ENCODE data around the gene APOL1.

The APOL1 gene

DNA sequence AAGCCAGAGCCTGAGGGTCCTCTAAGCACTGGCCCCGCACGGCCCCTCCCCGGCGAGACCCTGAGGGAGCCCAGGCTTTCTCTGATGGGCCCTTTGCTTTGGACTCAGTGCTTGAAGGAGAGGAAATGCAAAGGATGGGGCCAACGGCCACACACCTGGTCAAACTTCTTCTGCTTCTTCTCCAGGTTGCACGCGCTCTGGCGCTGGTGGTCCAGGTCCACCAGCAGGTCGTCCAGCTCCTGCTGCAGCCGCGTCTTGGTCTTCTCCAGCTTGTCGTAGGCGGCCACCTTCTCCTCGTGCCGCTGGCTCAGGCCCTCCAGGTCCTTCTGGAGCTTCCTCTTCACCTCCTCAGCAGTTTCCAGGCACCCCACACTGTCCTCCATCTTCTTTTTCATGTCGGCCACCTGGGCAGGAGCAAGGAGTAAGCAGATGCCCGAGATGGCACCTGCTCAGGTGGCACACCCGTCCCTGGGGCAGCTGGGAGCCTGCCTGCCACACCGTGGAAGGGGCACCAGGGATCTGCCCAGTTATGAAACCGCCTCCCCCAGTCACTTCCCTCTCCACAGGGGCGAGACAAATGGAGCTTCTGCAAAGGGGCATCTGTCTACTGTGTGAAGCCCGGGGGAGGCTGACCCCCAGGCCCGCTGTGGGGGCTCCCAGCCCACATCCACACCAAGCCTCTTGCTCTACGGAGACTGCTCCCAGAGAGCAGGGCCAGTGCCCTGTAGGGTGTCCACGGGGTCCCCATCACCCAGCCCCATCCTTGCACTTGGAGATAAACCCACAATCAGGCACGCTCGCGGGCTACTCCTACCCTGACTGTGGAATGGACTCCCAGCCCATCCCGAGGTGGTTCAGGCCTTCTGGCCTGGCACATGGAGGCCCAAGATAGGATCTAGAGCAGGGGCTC, 39.2 kb downstream of the APOL1 start:
- Histone ChIP-seq H3K27me3 (ENCODE audit: control insufficient read depth, insufficient read depth, low read length, poor library complexity, severe bottlenecking) (no peaks in the 10 kb centered on the region), H3K36me3 (ENCODE audit: control insufficient read depth, insufficient read depth, low read length) (peaks cover 75% of the 10 kb centered on the region), H3K4me1 (ENCODE audit: control insufficient read depth, insufficient read depth, low read length) (no peaks in the 10 kb centered on the region), H3K9me3 (ENCODE audit: control insufficient read depth, low read length) (no peaks in the 10 kb centered on the region), H3K27ac (ENCODE audit: insufficient read depth, low read depth, low read length, poor library complexity, severe bottlenecking) (no peak overlapping the region), H3K4me3 (ENCODE audit: insufficient read depth, low read depth, low read length) (no peak overlapping the region)
- 96 to 97% methylated on average over 29 of the region's 29 CpGs for WGBS, 2 experiments

DNA sequence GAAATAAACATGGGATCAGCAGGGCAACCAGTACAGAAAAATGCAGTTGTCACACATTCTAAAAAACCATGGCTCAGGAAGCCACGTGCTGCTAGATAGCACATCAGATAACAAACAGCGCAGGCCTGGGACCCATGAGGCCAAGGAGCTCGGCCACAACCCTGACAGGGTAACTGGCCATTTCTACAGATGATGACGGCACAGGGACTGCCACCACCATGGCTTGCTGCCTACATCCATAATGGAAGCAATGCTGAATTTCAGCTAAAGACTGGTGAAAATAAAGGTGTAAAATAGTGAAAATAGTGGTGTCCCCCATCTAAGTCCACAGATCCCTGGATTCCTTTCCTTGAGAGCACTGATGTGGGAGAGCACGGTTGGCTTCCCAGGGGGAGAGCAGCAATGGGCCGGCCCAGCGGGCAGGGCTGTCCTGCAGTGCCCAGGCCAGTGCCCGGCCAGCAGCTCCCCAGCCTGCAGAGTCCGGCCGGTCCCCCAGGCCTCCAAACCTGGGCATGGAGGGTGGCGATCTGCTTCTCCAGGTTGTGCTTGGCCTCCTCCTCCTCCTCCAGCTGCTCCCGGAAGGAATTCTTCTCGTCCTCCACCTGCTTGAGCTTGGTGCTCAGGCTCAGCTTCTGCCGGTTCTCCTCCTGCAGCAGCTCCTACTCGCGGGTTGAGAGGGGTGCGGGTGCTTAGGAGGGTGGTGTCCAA, 40.0 kb downstream of the APOL1 start:
- Histone ChIP-seq H3K4me1 (ENCODE audit: control insufficient read depth, insufficient read depth, low read length) (no peaks in the 10 kb centered on the region), H3K9me3 (ENCODE audit: control insufficient read depth, low read length) (no peaks in the 10 kb centered on the region), H3K36me3 (ENCODE audit: control insufficient read depth, insufficient read depth, low read length) (peaks cover 83% of the 10 kb centered on the region), H3K4me3 (ENCODE audit: insufficient read depth, low read depth, low read length) (no peak overlapping the region), H3K27ac (ENCODE audit: insufficient read depth, low read depth, low read length, poor library complexity, severe bottlenecking) (no peak overlapping the region), H3K27me3 (ENCODE audit: control insufficient read depth, insufficient read depth, low read length, poor library complexity, severe bottlenecking) (no peaks in the 10 kb centered on the region)
- 96 to 97% methylated on average over 17 of the region's 17 CpGs for WGBS, 2 experiments

- 95% methylated on average over 26 of the region's 26 CpGs for WGBS, 2 experiments
Measured at GRCh38 chr22:36293606-36294292, 40.8 kb downstream of the APOL1 start.

GRCh38 chr22:36294293-36294620, 41.3 kb downstream of the APOL1 start:
- no peaks in the 10 kb centered on the region for H3K9me3 ChIP-seq (ENCODE audit: control insufficient read depth, low read length)
- peaks cover 84% of the 10 kb centered on the region for H3K36me3 ChIP-seq (ENCODE audit: control insufficient read depth, insufficient read depth, low read length)
- no peak overlapping the region for H3K4me3 ChIP-seq (ENCODE audit: insufficient read depth, low read depth, low read length)
- 94% methylated on average over 7 of the region's 7 CpGs for WGBS, 2 experiments
- no peaks in the 10 kb centered on the region for H3K27me3 ChIP-seq (ENCODE audit: control insufficient read depth, insufficient read depth, low read length, poor library complexity, severe bottlenecking)
- no peak overlapping the region for H3K27ac ChIP-seq (ENCODE audit: insufficient read depth, low read depth, low read length, poor library complexity, severe bottlenecking)
- no peaks in the 10 kb centered on the region for H3K4me1 ChIP-seq (ENCODE audit: control insufficient read depth, insufficient read depth, low read length)

More at GRCh38 chr22:36293606-36294292, 40.8 kb downstream of the APOL1 start:
- no peak overlapping the region for H3K27ac ChIP-seq (ENCODE audit: insufficient read depth, low read depth, low read length, poor library complexity, severe bottlenecking)
- H3K4me3 ChIP-seq (ENCODE audit: insufficient read depth, low read depth, low read length) = no peak overlapping the region
- peaks cover 83% of the 10 kb centered on the region for H3K36me3 ChIP-seq (ENCODE audit: control insufficient read depth, insufficient read depth, low read length)
- no peaks in the 10 kb centered on the region for H3K9me3 ChIP-seq (ENCODE audit: control insufficient read depth, low read length)
- H3K4me1 ChIP-seq (ENCODE audit: control insufficient read depth, insufficient read depth, low read length) = no peaks in the 10 kb centered on the region
- H3K27me3 ChIP-seq (ENCODE audit: control insufficient read depth, insufficient read depth, low read length, poor library complexity, severe bottlenecking) = no peaks in the 10 kb centered on the region

GRCh38 chr22:36294801-36295200, 41.9 kb downstream of the APOL1 start:
- Histone ChIP-seq H3K27ac (ENCODE audit: insufficient read depth, low read depth, low read length, poor library complexity, severe bottlenecking) (no peak overlapping the region), H3K36me3 (ENCODE audit: control insufficient read depth, insufficient read depth, low read length) (peaks cover 84% of the 10 kb centered on the region), H3K4me3 (ENCODE audit: insufficient read depth, low read depth, low read length) (no peak overlapping the region), H3K27me3 (ENCODE audit: control insufficient read depth, insufficient read depth, low read length, poor library complexity, severe bottlenecking) (no peaks in the 10 kb centered on the region), H3K9me3 (ENCODE audit: control insufficient read depth, low read length) (no peaks in the 10 kb centered on the region), H3K4me1 (ENCODE audit: control insufficient read depth, insufficient read depth, low read length) (no peaks in the 10 kb centered on the region)
- WGBS, 2 experiments = 96% methylated on average over 11 of the region's 11 CpGs

- Histone ChIP-seq H3K9me3 (ENCODE audit: control insufficient read depth, low read length) (no peaks in the 10 kb centered on the region), H3K4me3 (ENCODE audit: insufficient read depth, low read depth, low read length) (no peak overlapping the region), H3K27me3 (ENCODE audit: control insufficient read depth, insufficient read depth, low read length, poor library complexity, severe bottlenecking) (no peaks in the 10 kb centered on the region), H3K4me1 (ENCODE audit: control insufficient read depth, insufficient read depth, low read length) (no peaks in the 10 kb centered on the region), H3K36me3 (ENCODE audit: control insufficient read depth, insufficient read depth, low read length) (peaks cover 86% of the 10 kb centered on the region), H3K27ac (ENCODE audit: insufficient read depth, low read depth, low read length, poor library complexity, severe bottlenecking) (no peak overlapping the region)
- WGBS, 2 experiments = 96 to 97% methylated on average over 7 of the region's 7 CpGs
Measured at GRCh38 chr22:36295247-36295646, 42.3 kb downstream of the APOL1 start.

DNA sequence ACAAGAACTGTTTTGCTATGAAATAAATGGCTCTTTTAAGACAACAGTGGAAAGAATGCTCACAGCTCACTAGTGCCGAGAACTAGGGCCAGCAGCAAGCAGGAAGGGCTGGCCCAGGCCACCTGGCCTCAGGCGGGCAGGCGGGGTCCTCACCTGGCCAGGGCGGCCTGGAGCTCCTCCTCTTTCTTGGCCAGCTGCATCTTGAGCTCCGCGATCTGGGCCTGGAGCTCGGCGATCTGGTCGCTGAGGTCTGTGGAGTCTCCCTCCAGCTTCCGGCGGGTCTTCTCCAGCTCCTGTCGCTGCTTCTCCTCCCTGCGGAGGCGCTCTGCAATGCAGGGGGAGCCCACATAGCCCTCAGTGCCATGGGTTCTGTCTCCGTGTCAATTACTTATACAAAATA, 43.8 kb downstream of the APOL1 start:
- Histone ChIP-seq H3K27me3 (ENCODE audit: control insufficient read depth, insufficient read depth, low read length, poor library complexity, severe bottlenecking) (no peaks in the 10 kb centered on the region), H3K4me3 (ENCODE audit: insufficient read depth, low read depth, low read length) (no peak overlapping the region), H3K36me3 (ENCODE audit: control insufficient read depth, insufficient read depth, low read length) (peaks cover 92% of the 10 kb centered on the region), H3K4me1 (ENCODE audit: control insufficient read depth, insufficient read depth, low read length) (no peaks in the 10 kb centered on the region), H3K27ac (ENCODE audit: insufficient read depth, low read depth, low read length, poor library complexity, severe bottlenecking) (no peak overlapping the region), H3K9me3 (ENCODE audit: control insufficient read depth, low read length) (no peaks in the 10 kb centered on the region)
- WGBS, 2 experiments = 94 to 96% methylated on average over 15 of the region's 15 CpGs

DNA sequence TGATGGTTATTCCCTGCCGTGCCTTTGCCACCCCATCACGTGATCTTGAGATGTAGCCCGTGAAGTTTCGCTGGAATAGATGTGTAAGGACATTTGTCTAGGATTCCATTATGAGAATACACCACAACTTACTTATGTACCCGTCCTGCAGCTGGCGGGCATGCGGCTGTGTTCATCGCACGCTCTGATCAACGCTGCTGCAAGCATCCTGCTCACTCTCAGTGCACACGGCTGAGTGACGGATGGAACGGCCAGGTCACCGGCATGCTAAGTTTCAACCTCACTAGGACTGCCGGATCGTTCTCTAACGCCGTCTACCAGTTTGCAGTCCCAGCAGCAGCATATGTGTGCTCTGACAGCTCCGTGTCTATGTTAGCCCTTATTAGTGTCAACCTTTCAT, 44.6 kb downstream of the APOL1 start:
- no peak overlapping the region for H3K4me3 ChIP-seq (ENCODE audit: insufficient read depth, low read depth, low read length)
- 93% methylated on average over 19 of the region's 19 CpGs for WGBS, 2 experiments
- peaks cover 91% of the 10 kb centered on the region for H3K36me3 ChIP-seq (ENCODE audit: control insufficient read depth, insufficient read depth, low read length)

DNA sequence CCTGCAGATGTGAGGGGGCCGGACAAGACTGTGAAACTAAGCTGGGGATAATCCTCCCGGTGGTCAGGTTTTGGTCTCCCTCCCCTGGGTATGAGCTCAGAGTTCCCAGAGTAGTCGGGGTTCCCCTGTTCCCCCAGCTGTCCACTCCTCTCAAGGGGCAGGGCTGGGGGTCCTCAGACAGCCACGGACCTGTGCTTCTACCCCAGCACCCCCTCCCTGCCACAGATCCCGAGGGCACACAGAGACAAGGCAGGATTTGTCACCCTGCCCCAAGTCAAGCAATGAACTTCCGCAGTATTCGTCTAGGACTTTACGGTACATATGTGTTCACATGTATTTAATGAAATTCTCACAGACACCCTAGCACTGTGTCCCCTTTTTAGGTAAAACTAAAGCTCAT, 45.2 kb downstream of the APOL1 start:
- H3K9me3 ChIP-seq (ENCODE audit: control insufficient read depth, low read length) = no peaks in the 10 kb centered on the region
- no peak overlapping the region for H3K27ac ChIP-seq (ENCODE audit: insufficient read depth, low read depth, low read length, poor library complexity, severe bottlenecking)
- H3K4me3 ChIP-seq (ENCODE audit: insufficient read depth, low read depth, low read length) = no peak overlapping the region
- H3K4me1 ChIP-seq (ENCODE audit: control insufficient read depth, insufficient read depth, low read length) = no peaks in the 10 kb centered on the region
- H3K36me3 ChIP-seq (ENCODE audit: control insufficient read depth, insufficient read depth, low read length) = peaks cover 91% of the 10 kb centered on the region
- WGBS, 2 experiments = 95% methylated on average over 8 of the region's 8 CpGs
- H3K27me3 ChIP-seq (ENCODE audit: control insufficient read depth, insufficient read depth, low read length, poor library complexity, severe bottlenecking) = no peaks in the 10 kb centered on the region

More for the DNA sequence above, 44.6 kb downstream of the APOL1 start:
- Histone ChIP-seq H3K27me3 (ENCODE audit: control insufficient read depth, insufficient read depth, low read length, poor library complexity, severe bottlenecking) (no peaks in the 10 kb centered on the region), H3K9me3 (ENCODE audit: control insufficient read depth, low read length) (no peaks in the 10 kb centered on the region), H3K27ac (ENCODE audit: insufficient read depth, low read depth, low read length, poor library complexity, severe bottlenecking) (no peak overlapping the region), H3K4me1 (ENCODE audit: control insufficient read depth, insufficient read depth, low read length) (no peaks in the 10 kb centered on the region)

DNA sequence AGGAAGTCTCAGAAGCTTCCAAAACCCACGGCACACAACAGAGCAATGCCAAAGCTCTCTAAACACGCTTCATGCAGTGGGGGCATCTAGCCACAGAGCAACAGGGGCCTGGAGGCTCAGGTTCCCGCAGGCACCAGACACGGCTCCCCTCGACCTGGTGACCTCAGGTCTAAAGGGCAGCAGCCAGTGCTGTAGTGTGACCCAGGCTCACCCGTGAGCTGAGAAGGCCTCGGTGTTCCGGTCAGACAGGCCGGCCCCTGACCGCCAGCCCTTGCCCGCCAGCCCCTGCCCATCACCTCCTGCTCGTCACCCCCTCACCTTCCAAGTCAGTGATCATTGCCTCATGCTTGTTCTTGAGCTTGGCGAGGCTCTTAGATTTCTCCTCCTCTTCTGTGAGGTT, 45.7 kb downstream of the APOL1 start:
- peaks cover 89% of the 10 kb centered on the region for H3K36me3 ChIP-seq (ENCODE audit: control insufficient read depth, insufficient read depth, low read length)
- no peaks in the 10 kb centered on the region for H3K27me3 ChIP-seq (ENCODE audit: control insufficient read depth, insufficient read depth, low read length, poor library complexity, severe bottlenecking)
- H3K4me3 ChIP-seq (ENCODE audit: insufficient read depth, low read depth, low read length) = no peak overlapping the region
- H3K4me1 ChIP-seq (ENCODE audit: control insufficient read depth, insufficient read depth, low read length) = no peaks in the 10 kb centered on the region
- H3K9me3 ChIP-seq (ENCODE audit: control insufficient read depth, low read length) = no peaks in the 10 kb centered on the region
- no peak overlapping the region for H3K27ac ChIP-seq (ENCODE audit: insufficient read depth, low read depth, low read length, poor library complexity, severe bottlenecking)
- WGBS, 2 experiments = 93 to 95% methylated on average over 13 of the region's 13 CpGs

Measured in ectodermal cell (in vitro differentiated cells).